ENCODE data around the gene ARHGDIB.

DNA sequence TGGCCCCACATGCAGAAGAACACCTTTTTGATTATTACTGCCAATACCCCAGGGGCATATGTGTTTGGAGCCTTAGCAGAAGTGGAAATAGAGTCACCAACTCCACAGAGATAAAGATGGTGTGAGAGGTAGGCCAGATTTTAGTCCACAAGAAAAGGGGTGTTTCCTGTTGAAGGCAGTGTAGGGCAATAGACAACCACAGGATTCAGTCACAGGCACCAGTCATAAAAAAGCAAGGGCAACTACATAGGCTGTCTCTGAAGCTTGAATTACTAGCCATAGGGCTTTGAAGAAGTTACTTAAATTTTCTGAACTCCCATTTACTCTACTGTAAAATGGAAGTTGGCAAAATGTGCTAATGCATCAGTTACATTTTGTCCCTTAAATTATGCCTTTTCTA lies 41.9 kb downstream of the ARHGDIB start:
- TF ChIP-seq CTCF (IDR thresholded peaks at IDR 0.05 in 2 of 3, conservative IDR thresholded peaks at IDR 0.05 in 1 of 3; ENCODE audit: borderline replicate concordance in 1 of 3, insufficient read depth in 1 of 3, low read depth in 2 of 3, low read length in 2 of 3), result no peak
- TF ChIP-seq SP1 (IDR thresholded peaks at IDR 0.05; ENCODE audit: low read depth), result no peak
